Measurements from ENCODE around the gene MATR3.

GRCh38 chr5:139308797-139309196 lies 15.3 kb downstream of the MATR3 start:
- TF ChIP-seq EZH2phosphoT487 (IDR thresholded peaks at IDR 0.05; ENCODE audit: low read depth) (no peak), CTCF (IDR thresholded peaks at IDR 0.05; ENCODE audit: low read depth, low read length) (no peak)

Measured in OCI-LY3 (cell line).